Spinal cord (tissue), 10 donors: ENCODE measurements around the gene DLG4. TPM values are rescaled to one million over a fixed set of nuclear protein-coding genes. Genes with fewer than 3 reads are reported as not detected.

Experiments used
- DNase-seq, 6 donors: peaks; one replicate each; pipeline versions ENCODE4 v3.0.0 to v3.0.0-alpha.2; 2013 to 2015; ENCODE audit warnings: low spot score in 6 of 6, low read depth in 4 of 6
- H3K27ac ChIP-seq: one replicate; pipeline ENCODE4 v1.5.1; 2013; ENCODE audit warnings: low read depth, low read length, control low read depth
- H3K27me3 ChIP-seq: one replicate; pipeline ENCODE4 v1.6.1; 2013; ENCODE audit warnings: low read length; ENCODE audit not compliant: control insufficient read depth, insufficient read depth
- H3K36me3 ChIP-seq: one replicate; pipeline ENCODE4 v1.6.1; 2013; ENCODE audit warnings: low read length; ENCODE audit not compliant: control insufficient read depth, insufficient read depth
- H3K4me1 ChIP-seq: one replicate; pipeline ENCODE4 v1.6.1; 2013; ENCODE audit warnings: low read length; ENCODE audit not compliant: control insufficient read depth, insufficient read depth
- H3K4me3 ChIP-seq: one replicate; pipeline ENCODE4 v1.5.1; 2013; ENCODE audit warnings: low read depth, low read length, control low read depth
- H3K9me3 ChIP-seq: one replicate; pipeline ENCODE4 v1.6.1; 2013; ENCODE audit warnings: low read length; ENCODE audit not compliant: control insufficient read depth, insufficient read depth
- WGBS: methylation state at CpG from one replicate; pipeline ENCODE4 v1.1.5; 2013; ENCODE audit warnings: missing lambda C conversion rate; ENCODE audit not compliant: insufficient coverage; 5-methylcytosine and 5-hydroxymethylcytosine counted together
- polyA plus RNA-seq, 2 donors: library from polyadenylated mRNA; unstranded; fragments of 120-200 nt; gene quantifications; one replicate each; pipeline ENCODE4 v1.2.1, GENCODE V29; 2013; ENCODE audit not compliant: insufficient read length in 2 of 2
- total RNA-seq, 2 donors: library from RNA; depleted of rRNA in 1 of 2; stranded (reverse); fragments of 120-200 nt in 1 of 2; fragments of >200 nt in 1 of 2; gene quantifications; one replicate each; pipeline versions ENCODE4 v1.2.3 to v1.2.4, GENCODE V29; 2013 to 2014
- donor health status: healthy.

The DLG4 gene
- total and polyA plus RNA-seq, 4 donors = 50.6 to 203 (median 138) TPM

GRCh38 chr17:7222972-7223292 is 3.3 kb upstream of the DLG4 start:
- Histone ChIP-seq H3K4me3 (no peak overlapping the region), H3K27ac (no peak overlapping the region), H3K36me3 (peaks cover 75% of the 10 kb centered on the region), H3K27me3 (no peaks in the 10 kb centered on the region), H3K9me3 (no peaks in the 10 kb centered on the region), H3K4me1 (peaks cover 44% of the 10 kb centered on the region)
- WGBS = 83% methylated on average over 5 of the region's 7 CpGs
- no peak for DNase-seq

DNA sequence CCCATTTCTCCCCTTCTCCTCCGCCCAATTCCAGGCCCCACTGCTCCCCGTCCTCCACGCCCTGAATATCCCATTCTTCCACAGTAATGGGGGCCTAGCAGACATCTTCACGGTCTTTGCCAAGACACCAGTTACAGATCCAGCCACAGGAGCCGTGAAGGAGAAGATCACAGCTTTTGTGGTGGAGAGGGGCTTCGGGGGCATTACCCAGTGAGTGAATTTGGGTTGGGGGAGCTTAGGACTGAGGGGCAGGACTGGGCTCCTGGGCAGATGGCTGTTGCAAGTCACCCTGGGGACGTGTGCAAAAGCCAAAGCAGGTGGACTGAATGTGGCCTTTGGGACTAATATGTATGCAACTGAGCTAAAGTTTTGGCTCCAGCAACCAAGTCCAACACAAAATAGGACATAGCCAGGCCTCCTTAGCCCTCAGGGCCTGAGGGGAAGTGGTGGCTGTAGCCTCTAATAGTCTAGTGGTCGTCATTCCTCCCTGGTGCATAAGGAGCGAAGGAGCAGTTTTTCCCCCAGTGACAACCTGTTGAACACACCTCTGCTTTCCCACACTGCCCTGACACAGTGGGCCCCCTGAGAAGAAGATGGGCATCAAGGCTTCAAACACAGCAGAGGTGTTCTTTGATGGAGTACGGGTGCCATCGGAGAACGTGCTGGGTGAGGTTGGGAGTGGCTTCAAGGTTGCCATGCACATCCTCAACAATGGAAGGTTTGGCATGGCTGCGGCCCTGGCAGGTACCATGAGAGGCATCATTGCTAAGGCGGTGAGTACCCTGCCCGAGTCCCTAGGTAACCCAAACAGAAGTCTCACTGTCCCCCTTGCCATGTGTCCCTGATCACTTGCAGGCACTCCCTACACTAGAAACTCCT is 2.7 kb upstream of the DLG4 start:
- Histone ChIP-seq H3K9me3 (no peaks in the 10 kb centered on the region), H3K4me1 (peaks cover 49% of the 10 kb centered on the region), H3K27me3 (no peaks in the 10 kb centered on the region), H3K4me3 (no peak overlapping the region), H3K27ac (no peak overlapping the region), H3K36me3 (peaks cover 69% of the 10 kb centered on the region)
- peak in 1 of 6 donors; percentile 13 for DNase-seq
- whole genome bisulfite sequencing = 84% methylated on average over 10 of the region's 15 CpGs

DNA sequence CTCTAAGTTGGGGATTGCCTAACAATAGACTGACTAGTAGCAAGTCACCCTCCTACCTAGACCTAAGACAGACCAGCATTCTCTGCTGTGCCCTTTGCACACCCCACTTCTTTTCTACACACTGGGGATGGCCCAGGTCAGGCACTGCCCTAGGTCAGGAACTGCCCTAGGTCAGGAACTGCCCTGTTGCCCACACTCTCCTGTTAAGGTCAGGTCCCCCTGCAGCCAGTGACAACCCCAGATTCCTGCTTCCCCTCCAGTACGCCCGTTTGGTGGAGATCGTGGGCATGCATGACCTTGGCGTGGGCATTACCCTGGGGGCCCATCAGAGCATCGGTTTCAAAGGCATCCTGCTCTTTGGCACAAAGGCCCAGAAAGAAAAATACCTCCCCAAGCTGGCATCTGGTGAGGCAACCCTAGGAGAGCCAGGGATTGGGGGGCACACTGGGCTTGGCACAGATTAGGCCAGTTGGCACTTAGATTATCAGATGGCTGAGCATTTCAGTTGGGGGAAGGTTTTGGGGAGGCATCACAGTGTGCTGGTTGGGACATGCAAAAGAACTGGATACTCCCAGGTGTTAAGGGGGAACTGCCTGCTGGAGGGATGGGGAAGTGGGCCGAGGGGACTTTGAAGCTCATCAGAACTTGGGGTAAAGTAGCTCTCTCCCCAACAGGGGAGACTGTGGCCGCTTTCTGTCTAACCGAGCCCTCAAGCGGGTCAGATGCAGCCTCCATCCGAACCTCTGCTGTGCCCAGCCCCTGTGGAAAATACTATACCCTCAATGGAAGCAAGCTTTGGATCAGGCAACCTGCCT is 1.8 kb upstream of the DLG4 start:
- H3K36me3 ChIP-seq = peaks cover 61% of the 10 kb centered on the region
- peaks cover 55% of the 10 kb centered on the region for H3K4me1 ChIP-seq
- DNase-seq = no peak
- peak overlapping the region; percentile 69 for H3K4me3 ChIP-seq
- no peak overlapping the region for H3K27ac ChIP-seq
- H3K27me3 ChIP-seq = no peaks in the 10 kb centered on the region
- 79% methylated on average over 7 of the region's 10 CpGs for WGBS
- H3K9me3 ChIP-seq = no peaks in the 10 kb centered on the region

DNA sequence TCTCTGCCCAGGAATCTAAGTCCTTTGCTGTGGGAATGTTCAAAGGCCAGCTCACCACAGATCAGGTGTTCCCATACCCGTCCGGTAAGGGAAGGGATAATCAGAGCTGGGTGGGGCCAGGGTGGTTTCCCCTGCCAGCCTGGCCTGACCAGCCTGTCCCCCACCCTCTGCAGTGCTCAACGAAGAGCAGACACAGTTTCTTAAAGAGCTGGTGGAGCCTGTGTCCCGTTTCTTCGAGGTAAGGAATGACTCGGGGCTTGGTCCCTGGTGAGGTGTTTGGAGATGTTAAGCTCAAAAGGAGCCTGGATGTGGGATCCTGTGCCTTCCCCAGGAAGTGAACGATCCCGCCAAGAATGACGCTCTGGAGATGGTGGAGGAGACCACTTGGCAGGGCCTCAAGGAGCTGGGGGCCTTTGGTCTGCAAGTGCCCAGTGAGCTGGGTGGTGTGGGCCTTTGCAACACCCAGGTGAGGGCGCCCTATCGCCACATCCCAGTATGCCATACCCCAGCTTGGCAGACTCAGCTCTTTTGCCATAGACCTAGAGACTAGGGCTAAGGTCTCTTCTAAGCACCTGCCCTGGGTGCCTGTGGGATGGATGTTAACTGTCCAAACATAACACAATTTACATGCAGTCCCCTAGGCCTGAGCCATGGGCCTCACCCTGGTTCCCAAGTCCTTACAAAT is 1.1 kb upstream of the DLG4 start:
- Histone ChIP-seq H3K4me3 (peak overlapping the region; percentile 69), H3K4me1 (peaks cover 62% of the 10 kb centered on the region), H3K27me3 (no peaks in the 10 kb centered on the region), H3K36me3 (peaks cover 53% of the 10 kb centered on the region), H3K27ac (peak overlapping the region; percentile 78), H3K9me3 (no peaks in the 10 kb centered on the region)
- 59% methylated on average over 7 of the region's 11 CpGs for WGBS
- DNase-seq = peak in 1 of 6 donors; percentile 44

- peaks cover 72% of the 10 kb centered on the region for H3K4me1 ChIP-seq
- peak overlapping the region; percentile 69 for H3K4me3 ChIP-seq
- peaks cover 39% of the 10 kb centered on the region for H3K36me3 ChIP-seq
- peak overlapping the region; percentile 78 for H3K27ac ChIP-seq
- H3K9me3 ChIP-seq = no peaks in the 10 kb centered on the region
- no peak for DNase-seq
- WGBS = 43% methylated on average over 6 of the region's 12 CpGs
- no peaks in the 10 kb centered on the region for H3K27me3 ChIP-seq
Observed at GRCh38 chr17:7219229-7219811, 316 bp downstream of the DLG4 start.

- Histone ChIP-seq H3K27me3 (no peaks in the 10 kb centered on the region), H3K27ac (peak overlapping the region; percentile 88), H3K4me1 (peaks cover 78% of the 10 kb centered on the region), H3K9me3 (no peaks in the 10 kb centered on the region), H3K4me3 (no peak overlapping the region), H3K36me3 (peaks cover 34% of the 10 kb centered on the region)
- WGBS = 84% methylated on average over 5 of the region's 6 CpGs
- no peak for DNase-seq
Observed at GRCh38 chr17:7218758-7219157, 878 bp downstream of the DLG4 start.

GRCh38 chr17:7218166-7218565 is 1.5 kb downstream of the DLG4 start:
- Histone ChIP-seq H3K36me3 (peaks cover 28% of the 10 kb centered on the region), H3K27ac (peak overlapping the region; percentile 88), H3K27me3 (no peaks in the 10 kb centered on the region), H3K9me3 (no peaks in the 10 kb centered on the region), H3K4me1 (peaks cover 84% of the 10 kb centered on the region), H3K4me3 (peak overlapping the region; percentile 60)
- no peak for DNase-seq
- WGBS = 57% methylated on average over 6 of the region's 6 CpGs

DNA sequence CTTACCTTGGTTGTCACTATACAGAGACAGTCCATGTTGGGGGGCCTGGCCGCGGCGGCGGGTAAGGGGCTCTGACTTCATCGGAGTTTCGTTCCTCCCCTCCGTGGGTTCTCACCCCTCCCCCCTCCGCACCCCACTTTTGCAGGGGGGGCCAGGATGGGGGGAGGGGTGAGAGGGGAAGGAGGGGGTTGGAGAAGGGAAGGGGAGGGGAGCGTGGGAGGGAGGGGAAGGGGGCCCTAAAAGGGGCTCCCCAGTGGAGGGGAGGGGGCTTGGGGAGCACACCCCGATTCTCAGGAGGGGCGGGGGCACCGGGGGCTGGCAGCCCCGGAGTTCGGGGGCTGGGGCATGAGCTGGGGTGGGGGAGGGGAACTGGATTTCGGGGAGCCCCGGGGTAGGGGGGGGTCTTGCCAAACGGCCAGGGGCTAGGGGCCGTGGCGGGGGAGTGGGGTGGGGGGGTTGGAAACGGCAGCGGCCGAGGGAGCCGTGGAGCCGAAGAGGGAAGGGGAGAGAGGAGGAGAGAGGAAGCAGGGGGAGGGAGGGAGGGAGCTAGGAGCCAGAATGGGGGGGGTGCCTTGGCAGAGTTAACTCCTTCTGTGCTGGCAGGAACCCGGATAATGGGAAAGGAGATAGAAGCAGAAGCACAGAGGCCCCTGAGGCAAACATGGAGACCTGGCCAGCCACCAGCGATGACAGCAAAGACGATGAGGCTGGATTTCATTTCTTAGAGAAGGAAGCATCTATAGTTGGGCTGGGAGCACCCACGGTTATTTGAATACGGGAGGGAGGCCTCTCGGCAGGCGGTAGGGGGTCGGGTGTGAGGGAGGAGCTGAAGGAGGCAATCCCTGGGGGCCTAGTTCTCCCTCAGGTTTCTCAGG is 2.3 kb downstream of the DLG4 start:
- Histone ChIP-seq H3K4me3 (peak overlapping the region; percentile 60), H3K27ac (peak overlapping the region; percentile 88), H3K4me1 (peaks cover 91% of the 10 kb centered on the region), H3K9me3 (no peaks in the 10 kb centered on the region), H3K27me3 (no peaks in the 10 kb centered on the region), H3K36me3 (peaks cover 20% of the 10 kb centered on the region)
- 0% methylated on average over 13 of the region's 32 CpGs for WGBS
- peak in 3 of 6 donors; percentile 81 to 96 (median 95) for DNase-seq
